Transverse colon (tissue), 4 donors: Measurements from ENCODE around the gene SLC35F6.

Source experiments
- EP300 ChIP-seq: sonication (generic); formaldehyde crosslinking; IDR thresholded peaks from one replicate; pipeline ENCODE4 v1.6.1; 2017; ENCODE audit warnings: antibody characterized with exemption, low read depth
- POLR2A ChIP-seq: fragments of 450-650 bp; IDR thresholded peaks from one replicate; pipeline ENCODE4 v1.6.1; 2016; ENCODE audit warnings: antibody characterized with exemption, mild to moderate bottlenecking, moderate library complexity
- POLR2AphosphoS5 ChIP-seq, 3 donors: sonication (generic); formaldehyde crosslinking; IDR thresholded peaks; one replicate each; pipeline ENCODE4 v1.6.1; 2016; ENCODE audit warnings: antibody characterized with exemption in 3 of 3
- TF ChIP-seq, protein P1 (sequence below), 5 experiments: fragments of 200-600 bp in 3 of 5; fragments of 450-650 bp in 2 of 5; sonication (generic) in 3 of 5; IDR thresholded peaks; 1 replicate in 2 of 5; 2 replicates in 3 of 5; pipeline ENCODE4 v1.5.1; 2016 to 2017; ENCODE audit warnings: antibody characterized with exemption in 5 of 5, inconsistent platforms in 3 of 5, mild to moderate bottlenecking in 2 of 5, moderate library complexity in 1 of 5

DNA sequence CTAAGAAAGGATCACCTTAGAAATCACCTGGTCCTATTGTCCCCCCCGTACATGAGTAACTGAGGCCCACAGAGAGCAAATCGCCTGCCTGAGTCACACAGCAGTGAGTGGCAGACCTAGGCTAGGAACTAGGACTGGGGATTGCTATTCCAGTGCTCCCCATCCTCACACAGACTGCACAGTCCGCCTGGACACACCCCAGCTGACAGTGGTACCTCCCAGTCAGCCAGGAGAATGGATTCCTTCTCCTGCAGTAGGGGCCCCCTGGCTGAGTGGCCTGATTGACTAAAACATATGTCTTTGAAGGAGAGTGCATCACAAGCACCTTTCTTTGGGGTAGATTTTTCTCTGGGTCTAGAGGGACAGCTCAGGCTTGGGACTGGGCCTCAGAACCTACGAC lies 32.4 kb upstream of the SLC35F6 start:
- TF ChIP-seq, protein P1, sequence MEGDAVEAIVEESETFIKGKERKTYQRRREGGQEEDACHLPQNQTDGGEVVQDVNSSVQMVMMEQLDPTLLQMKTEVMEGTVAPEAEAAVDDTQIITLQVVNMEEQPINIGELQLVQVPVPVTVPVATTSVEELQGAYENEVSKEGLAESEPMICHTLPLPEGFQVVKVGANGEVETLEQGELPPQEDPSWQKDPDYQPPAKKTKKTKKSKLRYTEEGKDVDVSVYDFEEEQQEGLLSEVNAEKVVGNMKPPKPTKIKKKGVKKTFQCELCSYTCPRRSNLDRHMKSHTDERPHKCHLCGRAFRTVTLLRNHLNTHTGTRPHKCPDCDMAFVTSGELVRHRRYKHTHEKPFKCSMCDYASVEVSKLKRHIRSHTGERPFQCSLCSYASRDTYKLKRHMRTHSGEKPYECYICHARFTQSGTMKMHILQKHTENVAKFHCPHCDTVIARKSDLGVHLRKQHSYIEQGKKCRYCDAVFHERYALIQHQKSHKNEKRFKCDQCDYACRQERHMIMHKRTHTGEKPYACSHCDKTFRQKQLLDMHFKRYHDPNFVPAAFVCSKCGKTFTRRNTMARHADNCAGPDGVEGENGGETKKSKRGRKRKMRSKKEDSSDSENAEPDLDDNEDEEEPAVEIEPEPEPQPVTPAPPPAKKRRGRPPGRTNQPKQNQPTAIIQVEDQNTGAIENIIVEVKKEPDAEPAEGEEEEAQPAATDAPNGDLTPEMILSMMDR (IDR thresholded peaks at IDR 0.05): no peak
- TF ChIP-seq POLR2A: no peak
- no peak for TF ChIP-seq POLR2AphosphoS5 (IDR thresholded peaks at IDR 0.05)
- no peak for TF ChIP-seq EP300
